HG03439 (cell line): ENCODE data around the gene PDE4A.
A peak's percentile ranks its signal among the peaks of the same experiment; 100 is the strongest.
"Not testable (repeated sequence)": the region's sequence is repeated elsewhere in the genome, so short reads cannot be mapped to it uniquely, and the experiment has no call there.

ENCODE experiments used
- ATAC-seq: cut with Tn5 transposase; IDR thresholded peaks from one replicate; pipeline ENCODE4 v1.9.1; 2021; ENCODE audit warnings: mild to moderate bottlenecking, moderate library complexity; ENCODE audit not compliant: unreplicated experiment

PDE4A gene

GRCh38 chr19:10424011-10424637 is 3.8 kb downstream of the PDE4A start:
- ATAC-seq, result peak; percentile 26

- no peak for ATAC-seq
Measured at GRCh38 chr19:10427169-10427568, 6.8 kb downstream of the PDE4A start.

GRCh38 chr19:10428996-10429381 is 8.7 kb downstream of the PDE4A start:
- ATAC-seq, result no peak

- ATAC-seq, result peak; percentile 31
Measured at GRCh38 chr19:10430505-10431253, 10.3 kb downstream of the PDE4A start.

- ATAC-seq, result no peak
Measured at GRCh38 chr19:10431254-10431942, 11.1 kb downstream of the PDE4A start.

GRCh38 chr19:10431943-10432735 is 11.8 kb downstream of the PDE4A start:
- ATAC-seq, result no peak

- ATAC-seq, result no peak
Measured at GRCh38 chr19:10432736-10433130, 12.4 kb downstream of the PDE4A start.

GRCh38 chr19:10433131-10433536 is 12.8 kb downstream of the PDE4A start:
- ATAC-seq, result no peak

- no peak for ATAC-seq
Measured at GRCh38 chr19:10439588-10439987, 19.2 kb downstream of the PDE4A start.

- ATAC-seq, result no peak
Measured at GRCh38 chr19:10442698-10443097, 22.4 kb downstream of the PDE4A start.

- no peak for ATAC-seq
Measured at GRCh38 chr19:10449037-10449436, 28.7 kb downstream of the PDE4A start.

- no peak for ATAC-seq
Measured at GRCh38 chr19:10450191-10450852, 30.0 kb downstream of the PDE4A start.

GRCh38 chr19:10450853-10451609 is 30.7 kb downstream of the PDE4A start:
- ATAC-seq, result no peak

GRCh38 chr19:10452726-10453618 is 32.6 kb downstream of the PDE4A start:
- ATAC-seq, result no peak

- ATAC-seq, result no peak
Measured at GRCh38 chr19:10453852-10454251, 33.5 kb downstream of the PDE4A start.

GRCh38 chr19:10454267-10454666 is 33.9 kb downstream of the PDE4A start:
- ATAC-seq, result no peak

GRCh38 chr19:10458733-10459132 is 38.4 kb downstream of the PDE4A start:
- not testable (repeated sequence) for ATAC-seq

- ATAC-seq, result no peak
Measured at GRCh38 chr19:10460714-10461046, 40.3 kb downstream of the PDE4A start.
